Natural killer cell (primary cell): ENCODE measurements around the gene SLC32A1. TPM values are rescaled to one million over a fixed set of nuclear protein-coding genes. Genes with fewer than 3 reads are reported as not detected.

Experiments
- ATAC-seq, 3 donors: fragments of 150-1000 bp in 2 of 3; fragments of 200-7000 bp in 1 of 3; cut with Tn5 transposase; 1 replicate in 1 of 3; 2 replicates in 2 of 3; pipeline ENCODE4 v1.10.0; 2021; ENCODE audit warnings: mild to moderate bottlenecking in 2 of 3, moderate library complexity in 2 of 3
- DNase-seq, 2 donors: peaks; one replicate each; pipeline versions ENCODE4 v3.0.0 to v3.0.0-alpha.2; 2013 to 2021; ENCODE audit warnings: mixed read lengths in 1 of 2
- H3K27ac ChIP-seq: one replicate; pipeline ENCODE4 v1.5.1; 2013; ENCODE audit warnings: mild to moderate bottlenecking, low read length
- H3K27me3 ChIP-seq: one replicate; pipeline ENCODE4 v1.6.1; 2013; ENCODE audit warnings: low read length; ENCODE audit not compliant: control insufficient read depth, insufficient read depth
- H3K36me3 ChIP-seq: one replicate; pipeline ENCODE4 v1.6.1; 2013; ENCODE audit warnings: low read length; ENCODE audit not compliant: control insufficient read depth, insufficient read depth
- H3K4me1 ChIP-seq: one replicate; pipeline ENCODE4 v1.6.1; 2013; ENCODE audit warnings: low read length; ENCODE audit not compliant: control insufficient read depth, insufficient read depth
- H3K4me3 ChIP-seq: one replicate; pipeline ENCODE4 v1.5.1; 2013; ENCODE audit warnings: low read length
- H3K9me3 ChIP-seq: one replicate; pipeline ENCODE4 v1.6.1; 2013; ENCODE audit warnings: low read length; ENCODE audit not compliant: control insufficient read depth, insufficient read depth
- H3K27ac Mint-ChIP-seq, 2 donors: one replicate each; pipeline ENCODE4 v1.8.0; 2022; ENCODE audit warnings: mild to moderate bottlenecking in 2 of 2, mixed read lengths in 2 of 2, moderate library complexity in 1 of 2
- H3K27me3 Mint-ChIP-seq, 2 donors: one replicate each; pipeline ENCODE4 v1.8.0; 2022; ENCODE audit warnings: low read depth in 2 of 2, mixed read lengths in 2 of 2
- H3K36me3 Mint-ChIP-seq: one replicate; pipeline ENCODE4 v1.8.0; 2022; ENCODE audit warnings: mixed read lengths
- H3K4me1 Mint-ChIP-seq, 2 donors: one replicate each; pipeline ENCODE4 v1.8.0; 2022; ENCODE audit warnings: mixed read lengths in 2 of 2
- H3K4me3 Mint-ChIP-seq: one replicate; pipeline ENCODE4 v1.8.0; 2022; ENCODE audit warnings: mild to moderate bottlenecking, moderate library complexity, mixed read lengths
- H3K9me3 Mint-ChIP-seq, 2 donors: one replicate each; pipeline ENCODE4 v1.8.0; 2022; ENCODE audit warnings: mixed read lengths in 2 of 2
- WGBS: methylation state at CpG from one replicate; pipeline ENCODE4 v1.1.7; 2013; ENCODE audit warnings: missing lambda C conversion rate; ENCODE audit not compliant: insufficient coverage; 5-methylcytosine and 5-hydroxymethylcytosine counted together
- intact Hi-C: fragments of 100-400 bp; cut with micrococcal nuclease; formaldehyde crosslinking; loops from one replicate; pipeline ENCODE4 v1.14.2; 2022
- total RNA-seq, 4 donors: library from RNA; stranded (reverse); fragments of 120-200 nt in 1 of 4; gene quantifications; one replicate each; pipeline versions ENCODE4 v1.2.3 to v1.2.4, GENCODE V29; 2013 to 2022
- TF ChIP-seq, protein P1 (sequence below): fragments of 200-600 bp; IDR thresholded peaks from one replicate; pipeline ENCODE4 v1.8.0; 2022; ENCODE audit warnings: antibody characterized with exemption

The SLC32A1 gene
- total RNA-seq, 3 donors from 2014 or later (not counting 1 experiment from before 2014, with no cell fraction given): not detected

DNA sequence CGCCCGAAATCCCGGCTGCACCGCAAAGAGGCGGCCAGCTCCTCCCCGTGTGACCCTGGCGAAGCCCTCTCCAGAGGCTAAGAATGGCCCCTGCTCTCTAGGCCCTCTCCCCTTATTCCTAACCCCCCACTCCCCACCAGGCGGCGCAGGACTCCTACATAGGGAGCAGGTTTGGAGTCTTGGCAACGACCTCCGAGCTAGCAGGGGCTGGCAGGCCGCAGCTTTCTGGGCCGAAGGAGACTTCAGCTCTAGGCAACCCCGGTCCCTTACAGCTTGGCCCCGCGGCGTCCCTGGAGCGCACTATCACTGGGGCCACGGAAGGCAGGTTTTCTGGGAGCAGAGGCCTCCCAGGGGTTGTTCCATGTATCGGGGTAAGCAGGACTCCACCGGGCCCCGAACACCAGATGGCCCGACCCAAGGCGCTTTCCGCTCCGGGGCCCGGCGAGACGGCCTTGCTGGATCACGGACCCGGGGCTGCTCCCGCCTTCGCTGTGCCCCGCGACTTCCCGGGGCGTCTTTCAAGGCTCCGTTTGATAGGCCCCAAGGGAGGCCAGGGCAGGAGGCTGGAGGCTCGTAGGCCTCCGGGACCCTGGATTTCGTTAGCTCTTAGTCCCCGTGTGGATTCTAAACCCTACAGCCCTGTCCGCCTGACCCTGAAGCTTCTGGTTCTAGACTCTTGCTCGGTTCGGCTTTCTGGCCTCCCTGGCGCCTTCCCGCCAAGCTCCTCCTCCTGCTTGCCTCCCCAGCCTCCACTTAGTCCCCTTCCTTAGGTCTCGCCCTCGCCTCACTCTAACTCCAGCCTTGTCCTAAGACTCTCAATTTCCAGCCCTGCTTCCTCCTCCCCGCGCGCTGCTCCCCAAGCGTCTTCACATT is 1.9 kb downstream of the SLC32A1 start:
- peaks cover 6% of the 10 kb centered on the region for H3K36me3 Mint-ChIP-seq
- Histone ChIP-seq H3K4me1 (peaks cover 80% of the 10 kb centered on the region), H3K9me3 (no peaks in the 10 kb centered on the region), H3K27ac (no peak overlapping the region), H3K4me3 (no peak overlapping the region), H3K27me3 (peaks cover 89% of the 10 kb centered on the region), H3K36me3 (no peaks in the 10 kb centered on the region)
- TF ChIP-seq, protein P1, sequence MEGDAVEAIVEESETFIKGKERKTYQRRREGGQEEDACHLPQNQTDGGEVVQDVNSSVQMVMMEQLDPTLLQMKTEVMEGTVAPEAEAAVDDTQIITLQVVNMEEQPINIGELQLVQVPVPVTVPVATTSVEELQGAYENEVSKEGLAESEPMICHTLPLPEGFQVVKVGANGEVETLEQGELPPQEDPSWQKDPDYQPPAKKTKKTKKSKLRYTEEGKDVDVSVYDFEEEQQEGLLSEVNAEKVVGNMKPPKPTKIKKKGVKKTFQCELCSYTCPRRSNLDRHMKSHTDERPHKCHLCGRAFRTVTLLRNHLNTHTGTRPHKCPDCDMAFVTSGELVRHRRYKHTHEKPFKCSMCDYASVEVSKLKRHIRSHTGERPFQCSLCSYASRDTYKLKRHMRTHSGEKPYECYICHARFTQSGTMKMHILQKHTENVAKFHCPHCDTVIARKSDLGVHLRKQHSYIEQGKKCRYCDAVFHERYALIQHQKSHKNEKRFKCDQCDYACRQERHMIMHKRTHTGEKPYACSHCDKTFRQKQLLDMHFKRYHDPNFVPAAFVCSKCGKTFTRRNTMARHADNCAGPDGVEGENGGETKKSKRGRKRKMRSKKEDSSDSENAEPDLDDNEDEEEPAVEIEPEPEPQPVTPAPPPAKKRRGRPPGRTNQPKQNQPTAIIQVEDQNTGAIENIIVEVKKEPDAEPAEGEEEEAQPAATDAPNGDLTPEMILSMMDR: no peak
- H3K27ac Mint-ChIP-seq: peak overlapping the region in 1 of 2 donors; percentile 73
- intact Hi-C loops: no loop called here
- DNase-seq: peak; percentile 24 to 64
- H3K4me3 Mint-ChIP-seq: peak overlapping the region; percentile 83
- peaks cover 85 to 89% of the 10 kb centered on the region in 2 donors for H3K27me3 Mint-ChIP-seq
- 13% methylated on average over 53 of the region's 53 CpGs for WGBS
- peak in 1 of 3 donors; percentile 37 for ATAC-seq
- peaks cover 53 to 54% of the 10 kb centered on the region in 2 donors for H3K4me1 Mint-ChIP-seq
- no peaks in the 10 kb centered on the region for H3K9me3 Mint-ChIP-seq

DNA sequence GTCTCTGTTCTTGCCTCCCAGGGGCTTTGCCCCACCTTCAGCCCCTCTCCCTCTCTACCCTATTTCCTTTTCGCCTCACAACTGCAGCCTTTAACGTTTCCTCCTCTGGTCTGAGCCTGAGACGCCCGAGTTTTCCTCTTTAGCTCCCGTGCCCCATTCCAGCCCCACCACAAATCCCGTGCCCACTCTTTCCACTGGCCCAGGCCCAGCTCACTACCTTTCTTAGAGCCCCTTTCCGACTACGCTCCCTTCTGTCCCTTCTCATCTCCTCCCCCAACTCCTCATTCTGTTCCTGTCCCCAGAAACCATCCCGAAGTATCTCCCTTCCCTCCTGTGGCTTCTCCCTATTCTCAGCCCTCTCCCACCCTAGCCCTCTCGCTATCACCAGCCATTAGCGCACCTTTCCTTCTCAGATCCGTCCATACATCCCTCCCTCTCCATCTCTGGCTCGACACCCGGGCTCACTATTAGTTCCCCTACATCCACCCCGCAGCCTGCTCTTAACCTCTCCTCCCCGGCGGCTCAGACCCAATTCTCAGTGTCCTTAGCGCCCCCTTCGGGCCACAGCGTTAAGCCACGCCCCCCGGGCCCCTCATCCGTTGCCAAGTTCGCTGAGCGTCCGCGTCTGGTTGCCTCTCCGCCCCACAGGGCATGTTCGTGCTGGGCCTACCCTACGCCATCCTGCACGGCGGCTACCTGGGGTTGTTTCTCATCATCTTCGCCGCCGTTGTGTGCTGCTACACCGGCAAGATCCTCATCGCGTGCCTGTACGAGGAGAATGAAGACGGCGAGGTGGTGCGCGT is 2.7 kb downstream of the SLC32A1 start:
- DNase-seq (peak; percentile 49 to 70), ATAC-seq (peak in 2 of 3 donors; percentile 27 to 40)
- 6% methylated on average over 43 of the region's 43 CpGs for WGBS
- H3K27ac Mint-ChIP-seq: peak overlapping the region in 1 of 2 donors; percentile 73
- Histone ChIP-seq H3K27ac (no peak overlapping the region), H3K4me1 (peaks cover 85% of the 10 kb centered on the region), H3K36me3 (no peaks in the 10 kb centered on the region), H3K4me3 (no peak overlapping the region), H3K9me3 (no peaks in the 10 kb centered on the region), H3K27me3 (peaks cover 90% of the 10 kb centered on the region)
- TF ChIP-seq, protein P1: no peak
- H3K36me3 Mint-ChIP-seq: peaks cover 6% of the 10 kb centered on the region
- H3K4me3 Mint-ChIP-seq: peak overlapping the region; percentile 83
- peaks cover 54 to 58% of the 10 kb centered on the region in 2 donors for H3K4me1 Mint-ChIP-seq
- intact Hi-C loops: no loop called here
- peaks cover 82 to 87% of the 10 kb centered on the region in 2 donors for H3K27me3 Mint-ChIP-seq
- no peaks in the 10 kb centered on the region for H3K9me3 Mint-ChIP-seq

DNA sequence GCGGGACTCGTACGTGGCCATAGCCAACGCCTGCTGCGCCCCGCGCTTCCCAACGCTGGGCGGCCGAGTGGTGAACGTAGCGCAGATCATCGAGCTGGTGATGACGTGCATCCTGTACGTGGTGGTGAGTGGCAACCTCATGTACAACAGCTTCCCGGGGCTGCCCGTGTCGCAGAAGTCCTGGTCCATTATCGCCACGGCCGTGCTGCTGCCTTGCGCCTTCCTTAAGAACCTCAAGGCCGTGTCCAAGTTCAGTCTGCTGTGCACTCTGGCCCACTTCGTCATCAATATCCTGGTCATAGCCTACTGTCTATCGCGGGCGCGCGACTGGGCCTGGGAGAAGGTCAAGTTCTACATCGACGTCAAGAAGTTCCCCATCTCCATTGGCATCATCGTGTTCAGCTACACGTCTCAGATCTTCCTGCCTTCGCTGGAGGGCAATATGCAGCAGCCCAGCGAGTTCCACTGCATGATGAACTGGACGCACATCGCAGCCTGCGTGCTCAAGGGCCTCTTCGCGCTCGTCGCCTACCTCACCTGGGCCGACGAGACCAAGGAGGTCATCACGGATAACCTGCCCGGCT is 3.4 kb downstream of the SLC32A1 start:
- intact Hi-C loops: no loop called here
- peaks cover 54 to 58% of the 10 kb centered on the region in 2 donors for H3K4me1 Mint-ChIP-seq

More for the DNA sequence above, 3.4 kb downstream of the SLC32A1 start:
- no peak overlapping the region for H3K4me3 ChIP-seq
- peak overlapping the region; percentile 83 for H3K4me3 Mint-ChIP-seq
- peaks cover 85% of the 10 kb centered on the region for H3K4me1 ChIP-seq
- H3K27ac ChIP-seq: no peak overlapping the region
- DNase-seq: peak in 1 of 2 donors; percentile 51
- peaks cover 6% of the 10 kb centered on the region for H3K36me3 Mint-ChIP-seq
- no peaks in the 10 kb centered on the region for H3K9me3 ChIP-seq
- peak in 2 of 3 donors; percentile 35 to 37 for ATAC-seq
- WGBS: 12% methylated on average over 46 of the region's 46 CpGs
- H3K36me3 ChIP-seq: no peaks in the 10 kb centered on the region
- peaks cover 94% of the 10 kb centered on the region for H3K27me3 ChIP-seq
- TF ChIP-seq, protein P1: no peak
- H3K27me3 Mint-ChIP-seq: peaks cover 81 to 86% of the 10 kb centered on the region in 2 donors
- no peaks in the 10 kb centered on the region for H3K9me3 Mint-ChIP-seq
- H3K27ac Mint-ChIP-seq: peak overlapping the region; percentile 33 to 73
